ENCODE measurements around the gene COL21A1.

The COL21A1 gene

GRCh38 chr6:56106231-56106630, 141.1 kb downstream of the COL21A1 start:
- no peak overlapping the region for H3K4me3 ChIP-seq (ENCODE audit: low read depth, low read length)
- no peak for DNase-seq (ENCODE audit: low read depth, low spot score)
- ChIA-PET CTCF (interaction anchor here (0.6 kb wide), 1 partner anchor 11 kb away, joined by 3 read pairs; no protein-coding TSS in a partner anchor), POLR2A (no interaction called here)
- no peak for TF ChIP-seq CTCF (IDR thresholded peaks at IDR 0.05; ENCODE audit: insufficient read depth, low read length, missing control alignments)

- ChIA-PET POLR2A (no interaction called here), CTCF (no interaction called here)
- TF ChIP-seq CTCF (IDR thresholded peaks at IDR 0.05; ENCODE audit: insufficient read depth, low read length, missing control alignments) = no peak
- DNase-seq (ENCODE audit: low read depth, low spot score) = no peak
- H3K4me3 ChIP-seq (ENCODE audit: low read depth, low read length) = no peak overlapping the region
Measured at GRCh38 chr6:56104591-56104990, 142.8 kb downstream of the COL21A1 start.

- ChIA-PET POLR2A (no interaction called here), CTCF (no interaction called here)
- H3K4me3 ChIP-seq (ENCODE audit: low read depth, low read length) = no peak overlapping the region
- TF ChIP-seq CTCF (IDR thresholded peaks at IDR 0.05; ENCODE audit: insufficient read depth, low read length, missing control alignments) = no peak
- no peak for DNase-seq (ENCODE audit: low read depth, low spot score)
Measured at GRCh38 chr6:56102216-56102615, 145.2 kb downstream of the COL21A1 start.

GRCh38 chr6:56101141-56101553, 146.2 kb downstream of the COL21A1 start:
- DNase-seq (ENCODE audit: low read depth, low spot score) = peak; percentile 90
- no peak for TF ChIP-seq CTCF (IDR thresholded peaks at IDR 0.05; ENCODE audit: insufficient read depth, low read length, missing control alignments)
- no peak overlapping the region for H3K4me3 ChIP-seq (ENCODE audit: low read depth, low read length)
- ChIA-PET POLR2A (no interaction called here), CTCF (no interaction called here)

- POLR2A ChIA-PET = no interaction called here
- H3K4me3 ChIP-seq (ENCODE audit: low read depth, low read length) = no peak overlapping the region
- DNase-seq (ENCODE audit: low read depth, low spot score) = no peak
- no peak for TF ChIP-seq CTCF (IDR thresholded peaks at IDR 0.05; ENCODE audit: insufficient read depth, low read length, missing control alignments)
- CTCF ChIA-PET = no interaction called here
Measured at GRCh38 chr6:56096946-56097621, 150.3 kb downstream of the COL21A1 start.

- ChIA-PET POLR2A (no interaction called here), CTCF (no interaction called here)
- no peak for DNase-seq (ENCODE audit: low read depth, low spot score)
Measured at GRCh38 chr6:56096541-56096940, 150.8 kb downstream of the COL21A1 start.

More at GRCh38 chr6:56096541-56096940, 150.8 kb downstream of the COL21A1 start:
- no peak overlapping the region for H3K4me3 ChIP-seq (ENCODE audit: low read depth, low read length)
- no peak for TF ChIP-seq CTCF (IDR thresholded peaks at IDR 0.05; ENCODE audit: insufficient read depth, low read length, missing control alignments)
